Peyer's patch (tissue), 4 donors: ENCODE measurements around the gene PGAP3.

Experiments
- POLR2A ChIP-seq, 2 donors: fragments of 450-650 bp; IDR thresholded peaks; one replicate each; pipeline ENCODE4 v1.5.1; 2017; ENCODE audit warnings: antibody characterized with exemption in 2 of 2, mild to moderate bottlenecking in 2 of 2, moderate library complexity in 2 of 2
- TF ChIP-seq, protein P1 (sequence below), 6 experiments: fragments of 450-650 bp in 4 of 6; fragments of 200-600 bp in 2 of 6; sonication (generic) in 1 of 6; IDR thresholded peaks; one replicate each; pipeline ENCODE4 v1.5.1; 2017 to 2019; ENCODE audit warnings: antibody characterized with exemption in 6 of 6, mild to moderate bottlenecking in 3 of 6, moderate library complexity in 1 of 6

DNA sequence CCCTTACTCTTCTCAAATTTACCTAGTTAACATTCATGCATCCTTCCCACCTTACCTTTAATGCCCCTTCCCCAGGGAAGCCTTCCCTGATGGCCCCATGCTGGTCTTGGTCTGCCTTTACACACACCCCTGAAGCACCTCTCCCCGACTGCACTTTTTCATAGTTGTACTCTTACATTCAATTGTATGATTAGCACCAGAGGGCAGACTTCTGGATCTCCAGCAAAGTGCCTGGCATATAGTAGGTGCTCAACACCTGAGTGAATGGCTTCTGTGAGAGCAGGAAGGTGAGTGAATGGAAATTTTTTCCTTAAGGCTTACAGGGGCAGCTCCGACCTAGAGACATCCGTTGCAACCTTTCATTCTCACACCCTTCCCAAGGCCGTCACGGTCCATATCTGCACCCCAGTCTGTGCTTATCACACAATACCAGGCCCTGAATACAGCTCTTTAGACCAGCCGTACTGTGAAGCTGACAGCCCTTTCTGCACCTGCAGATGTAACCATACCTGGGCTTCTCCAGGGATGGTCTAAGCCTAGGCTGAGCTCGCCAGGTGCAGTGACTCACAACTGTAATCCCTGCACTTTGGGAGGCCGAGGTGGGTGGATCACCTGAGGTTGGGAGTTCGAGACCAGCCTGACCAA is 4.4 kb downstream of the PGAP3 start:
- TF ChIP-seq, protein P1, sequence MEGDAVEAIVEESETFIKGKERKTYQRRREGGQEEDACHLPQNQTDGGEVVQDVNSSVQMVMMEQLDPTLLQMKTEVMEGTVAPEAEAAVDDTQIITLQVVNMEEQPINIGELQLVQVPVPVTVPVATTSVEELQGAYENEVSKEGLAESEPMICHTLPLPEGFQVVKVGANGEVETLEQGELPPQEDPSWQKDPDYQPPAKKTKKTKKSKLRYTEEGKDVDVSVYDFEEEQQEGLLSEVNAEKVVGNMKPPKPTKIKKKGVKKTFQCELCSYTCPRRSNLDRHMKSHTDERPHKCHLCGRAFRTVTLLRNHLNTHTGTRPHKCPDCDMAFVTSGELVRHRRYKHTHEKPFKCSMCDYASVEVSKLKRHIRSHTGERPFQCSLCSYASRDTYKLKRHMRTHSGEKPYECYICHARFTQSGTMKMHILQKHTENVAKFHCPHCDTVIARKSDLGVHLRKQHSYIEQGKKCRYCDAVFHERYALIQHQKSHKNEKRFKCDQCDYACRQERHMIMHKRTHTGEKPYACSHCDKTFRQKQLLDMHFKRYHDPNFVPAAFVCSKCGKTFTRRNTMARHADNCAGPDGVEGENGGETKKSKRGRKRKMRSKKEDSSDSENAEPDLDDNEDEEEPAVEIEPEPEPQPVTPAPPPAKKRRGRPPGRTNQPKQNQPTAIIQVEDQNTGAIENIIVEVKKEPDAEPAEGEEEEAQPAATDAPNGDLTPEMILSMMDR (IDR thresholded peaks at IDR 0.05) = no peak
- TF ChIP-seq POLR2A (IDR thresholded peaks at IDR 0.05) = no peak
